ENCODE measurements around the gene SLC66A3.

The SLC66A3 gene

GRCh38 chr2:11182951-11183350, 27.7 kb downstream of the SLC66A3 start:
- H3F3A ChIP-seq (ENCODE audit: insufficient read depth, low read length) = no peaks in the 10 kb centered on the region
- no peaks in the 10 kb centered on the region for H3K9me3 ChIP-seq (ENCODE audit: low read length)
- H4K20me1 ChIP-seq (ENCODE audit: insufficient read depth, low read length) = no peaks in the 10 kb centered on the region
- H3K36me3 ChIP-seq (ENCODE audit: insufficient read depth, low read length) = no peaks in the 10 kb centered on the region
- H3K4me3 ChIP-seq (ENCODE audit: low read depth, low read length, poor library complexity, severe bottlenecking) = no peak overlapping the region
- TF ChIP-seq EZH2 (IDR thresholded peaks at IDR 0.05; ENCODE audit: borderline replicate concordance, low read length) = no peak
- TF ChIP-seq, protein P1, sequence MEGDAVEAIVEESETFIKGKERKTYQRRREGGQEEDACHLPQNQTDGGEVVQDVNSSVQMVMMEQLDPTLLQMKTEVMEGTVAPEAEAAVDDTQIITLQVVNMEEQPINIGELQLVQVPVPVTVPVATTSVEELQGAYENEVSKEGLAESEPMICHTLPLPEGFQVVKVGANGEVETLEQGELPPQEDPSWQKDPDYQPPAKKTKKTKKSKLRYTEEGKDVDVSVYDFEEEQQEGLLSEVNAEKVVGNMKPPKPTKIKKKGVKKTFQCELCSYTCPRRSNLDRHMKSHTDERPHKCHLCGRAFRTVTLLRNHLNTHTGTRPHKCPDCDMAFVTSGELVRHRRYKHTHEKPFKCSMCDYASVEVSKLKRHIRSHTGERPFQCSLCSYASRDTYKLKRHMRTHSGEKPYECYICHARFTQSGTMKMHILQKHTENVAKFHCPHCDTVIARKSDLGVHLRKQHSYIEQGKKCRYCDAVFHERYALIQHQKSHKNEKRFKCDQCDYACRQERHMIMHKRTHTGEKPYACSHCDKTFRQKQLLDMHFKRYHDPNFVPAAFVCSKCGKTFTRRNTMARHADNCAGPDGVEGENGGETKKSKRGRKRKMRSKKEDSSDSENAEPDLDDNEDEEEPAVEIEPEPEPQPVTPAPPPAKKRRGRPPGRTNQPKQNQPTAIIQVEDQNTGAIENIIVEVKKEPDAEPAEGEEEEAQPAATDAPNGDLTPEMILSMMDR (IDR thresholded peaks at IDR 0.05; ENCODE audit: low read length) = no peak
- no peak overlapping the region for H3K4me2 ChIP-seq (ENCODE audit: low read length)
- H3K9me2 ChIP-seq (ENCODE audit: low read depth, low read length) = no peaks in the 10 kb centered on the region
- H3K27ac ChIP-seq (ENCODE audit: low read depth, low read length, poor library complexity, severe bottlenecking) = no peak overlapping the region
- H3K4me1 ChIP-seq (ENCODE audit: insufficient read depth, low read length, severe bottlenecking) = no peaks in the 10 kb centered on the region
- no peaks in the 10 kb centered on the region for H3K27me3 ChIP-seq (ENCODE audit: insufficient read depth, low read length)
- no peak overlapping the region for H2AFZ ChIP-seq (ENCODE audit: low read length)
- H3K79me2 ChIP-seq (ENCODE audit: insufficient read depth, low read length) = no peaks in the 10 kb centered on the region
- no peak overlapping the region for H3K9ac ChIP-seq (ENCODE audit: low read length)

GRCh38 chr2:11186145-11186544, 30.9 kb downstream of the SLC66A3 start:
- Histone ChIP-seq H3F3A (ENCODE audit: insufficient read depth, low read length) (no peaks in the 10 kb centered on the region), H2AFZ (ENCODE audit: low read length) (no peak overlapping the region), H3K4me1 (ENCODE audit: insufficient read depth, low read length, severe bottlenecking) (no peaks in the 10 kb centered on the region), H3K4me2 (ENCODE audit: low read length) (no peak overlapping the region), H3K9ac (ENCODE audit: low read length) (no peak overlapping the region), H3K9me3 (ENCODE audit: low read length) (no peaks in the 10 kb centered on the region), H3K79me2 (ENCODE audit: insufficient read depth, low read length) (no peaks in the 10 kb centered on the region), H4K20me1 (ENCODE audit: insufficient read depth, low read length) (no peaks in the 10 kb centered on the region), H3K27me3 (ENCODE audit: insufficient read depth, low read length) (no peaks in the 10 kb centered on the region), H3K4me3 (ENCODE audit: low read depth, low read length, poor library complexity, severe bottlenecking) (no peak overlapping the region), H3K36me3 (ENCODE audit: insufficient read depth, low read length) (peaks cover 4% of the 10 kb centered on the region; the same call in 1 of the 2 replicates), H3K27ac (ENCODE audit: low read depth, low read length, poor library complexity, severe bottlenecking) (no peak overlapping the region), H3K9me2 (ENCODE audit: low read depth, low read length) (no peaks in the 10 kb centered on the region)
- TF ChIP-seq, protein P1 (IDR thresholded peaks at IDR 0.05; ENCODE audit: low read length) = no peak
- no peak for TF ChIP-seq EZH2 (IDR thresholded peaks at IDR 0.05; ENCODE audit: borderline replicate concordance, low read length)

- no peak overlapping the region for H3K9ac ChIP-seq (ENCODE audit: low read length)
- H3K4me2 ChIP-seq (ENCODE audit: low read length) = no peak overlapping the region
- H3K9me2 ChIP-seq (ENCODE audit: low read depth, low read length) = no peaks in the 10 kb centered on the region
- H3K27me3 ChIP-seq (ENCODE audit: insufficient read depth, low read length) = no peaks in the 10 kb centered on the region
- H3K9me3 ChIP-seq (ENCODE audit: low read length) = no peaks in the 10 kb centered on the region
- H4K20me1 ChIP-seq (ENCODE audit: insufficient read depth, low read length) = no peaks in the 10 kb centered on the region
- H3F3A ChIP-seq (ENCODE audit: insufficient read depth, low read length) = no peaks in the 10 kb centered on the region
- H3K36me3 ChIP-seq (ENCODE audit: insufficient read depth, low read length) = peaks cover 4% of the 10 kb centered on the region; the same call in 1 of the 2 replicates
- H2AFZ ChIP-seq (ENCODE audit: low read length) = no peak overlapping the region
- H3K4me1 ChIP-seq (ENCODE audit: insufficient read depth, low read length, severe bottlenecking) = no peaks in the 10 kb centered on the region
- H3K79me2 ChIP-seq (ENCODE audit: insufficient read depth, low read length) = no peaks in the 10 kb centered on the region
- TF ChIP-seq, protein P1 (IDR thresholded peaks at IDR 0.05; ENCODE audit: low read length) = no peak
- TF ChIP-seq EZH2 (IDR thresholded peaks at IDR 0.05; ENCODE audit: borderline replicate concordance, low read length) = no peak
- no peak overlapping the region for H3K27ac ChIP-seq (ENCODE audit: low read depth, low read length, poor library complexity, severe bottlenecking)
- H3K4me3 ChIP-seq (ENCODE audit: low read depth, low read length, poor library complexity, severe bottlenecking) = no peak overlapping the region
Observed at GRCh38 chr2:11187083-11187619, 31.9 kb downstream of the SLC66A3 start.

Data from OCI-LY1 (cell line).